Measurements from ENCODE around the gene NAT8L.
A peak's percentile ranks its signal among the peaks of the same experiment; 100 is the strongest.

Gene NAT8L

GRCh38 chr4:2085496-2085901 is 26.4 kb downstream of the NAT8L start:
- no peaks in the 10 kb centered on the region for H3K4me1 Mint-ChIP-seq
- ATAC-seq = no peak
- H3K9me3 Mint-ChIP-seq = no peaks in the 10 kb centered on the region
- peak in 1 of 2 donors; percentile 25 for DNase-seq (ENCODE audit: low spot score in 2 of 2)
- no peak overlapping the region for H3K27ac Mint-ChIP-seq
- H3K4me3 Mint-ChIP-seq = no peak overlapping the region
- H3K36me3 Mint-ChIP-seq = no peaks in the 10 kb centered on the region

- Mint-ChIP-seq H3K4me3 (no peak overlapping the region), H3K36me3 (no peaks in the 10 kb centered on the region), H3K9me3 (no peaks in the 10 kb centered on the region), H3K27ac (no peak overlapping the region), H3K4me1 (no peaks in the 10 kb centered on the region)
- ATAC-seq = no peak
- DNase-seq (ENCODE audit: low spot score in 2 of 2) = no peak
Measured at GRCh38 chr4:2087170-2087569, 28.0 kb downstream of the NAT8L start.

DNA sequence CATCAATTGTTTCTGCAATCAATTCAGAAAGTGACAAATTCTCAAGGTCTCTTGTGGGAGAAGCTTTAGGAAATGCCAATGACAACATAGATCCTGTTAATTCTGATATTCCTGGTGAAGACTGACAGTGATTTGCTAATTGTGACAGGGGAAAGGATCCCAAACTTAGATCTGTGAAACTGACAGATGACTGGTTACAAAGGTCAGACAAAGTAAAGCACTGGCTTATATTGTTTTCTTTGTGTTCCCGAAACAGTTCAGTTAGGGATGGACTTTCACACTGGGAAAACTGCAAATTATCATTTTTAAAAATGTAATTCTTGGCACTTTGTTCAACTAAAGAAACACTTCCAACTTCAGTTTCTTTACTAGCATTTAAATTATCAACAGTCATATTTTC is 30.1 kb downstream of the NAT8L start:
- Mint-ChIP-seq H3K4me1 (no peaks in the 10 kb centered on the region), H3K36me3 (no peaks in the 10 kb centered on the region), H3K9me3 (no peaks in the 10 kb centered on the region), H3K4me3 (no peak overlapping the region), H3K27ac (no peak overlapping the region)
- no peak for ATAC-seq
- DNase-seq (ENCODE audit: low spot score in 2 of 2) = no peak

DNA sequence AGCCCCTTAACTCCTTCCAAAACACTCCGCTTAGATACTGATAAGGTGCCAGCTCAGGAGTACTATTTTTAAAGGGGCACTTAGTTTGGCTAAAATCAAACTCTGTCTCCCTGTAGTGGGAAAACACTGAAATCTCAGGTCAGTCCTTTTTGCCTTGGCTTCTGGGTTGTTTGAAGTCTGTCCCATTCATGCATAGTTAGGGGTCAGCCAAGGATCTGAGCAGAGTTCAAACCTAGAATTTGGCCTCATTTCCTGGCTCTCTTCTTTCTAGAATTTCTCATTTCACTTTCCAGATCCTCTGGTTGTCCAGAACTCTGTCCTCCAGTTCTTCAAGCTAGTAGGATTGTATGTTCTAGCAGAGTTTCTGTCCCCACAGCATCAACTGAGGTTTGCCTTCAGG is 31.5 kb downstream of the NAT8L start:
- H3K4me1 Mint-ChIP-seq = no peaks in the 10 kb centered on the region
- H3K4me3 Mint-ChIP-seq = no peak overlapping the region
- H3K36me3 Mint-ChIP-seq = no peaks in the 10 kb centered on the region
- H3K9me3 Mint-ChIP-seq = no peaks in the 10 kb centered on the region
- no peak overlapping the region for H3K27ac Mint-ChIP-seq
- DNase-seq (ENCODE audit: low spot score in 2 of 2) = no peak
- ATAC-seq = no peak

- Mint-ChIP-seq H3K9me3 (peaks cover 7% of the 10 kb centered on the region), H3K4me1 (no peaks in the 10 kb centered on the region), H3K27ac (no peak overlapping the region), H3K4me3 (no peak overlapping the region), H3K36me3 (no peaks in the 10 kb centered on the region)
- peak in 1 of 2 donors; percentile 38 for DNase-seq (ENCODE audit: low spot score in 2 of 2)
- ATAC-seq = no peak
Measured at GRCh38 chr4:2091990-2092668, 33.0 kb downstream of the NAT8L start.

- ATAC-seq = no peak
- Mint-ChIP-seq H3K9me3 (peaks cover 7% of the 10 kb centered on the region), H3K36me3 (no peaks in the 10 kb centered on the region), H3K27ac (no peak overlapping the region), H3K4me1 (no peaks in the 10 kb centered on the region), H3K4me3 (no peak overlapping the region)
- DNase-seq (ENCODE audit: low spot score in 2 of 2) = no peak
Measured at GRCh38 chr4:2092669-2093053, 33.5 kb downstream of the NAT8L start.

- no peaks in the 10 kb centered on the region for H3K4me1 Mint-ChIP-seq
- no peak overlapping the region for H3K4me3 Mint-ChIP-seq
- DNase-seq (ENCODE audit: low spot score in 2 of 2) = peak in 1 of 2 donors; percentile 43
- no peaks in the 10 kb centered on the region for H3K36me3 Mint-ChIP-seq
- peaks cover 7% of the 10 kb centered on the region for H3K9me3 Mint-ChIP-seq
- no peak for ATAC-seq
- H3K27ac Mint-ChIP-seq = no peak overlapping the region
Measured at GRCh38 chr4:2093265-2093664, 34.1 kb downstream of the NAT8L start.

DNA sequence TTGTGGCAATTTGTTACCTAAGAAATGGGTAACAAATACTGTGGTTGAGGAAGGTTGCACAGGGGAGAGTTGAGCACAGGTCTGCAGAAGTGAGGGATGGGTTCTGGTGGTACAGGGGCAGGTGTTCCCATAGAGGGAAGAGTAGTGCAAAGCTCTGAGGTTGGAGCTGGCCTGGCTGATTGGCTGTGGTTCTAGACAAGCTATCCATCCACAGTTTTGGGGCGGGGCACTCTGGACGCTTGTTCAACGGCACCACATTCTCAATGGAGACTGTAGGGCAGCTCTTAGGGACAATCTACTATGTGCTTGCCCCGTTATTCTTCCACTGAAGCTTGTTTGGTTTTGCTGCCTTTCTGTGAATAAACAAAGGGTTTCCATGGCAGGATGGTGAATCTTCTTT is 35.4 kb downstream of the NAT8L start:
- H3K9me3 Mint-ChIP-seq = peaks cover 7% of the 10 kb centered on the region
- no peak overlapping the region for H3K27ac Mint-ChIP-seq
- H3K36me3 Mint-ChIP-seq = no peaks in the 10 kb centered on the region
- ATAC-seq = no peak
- H3K4me1 Mint-ChIP-seq = no peaks in the 10 kb centered on the region
- peak in 1 of 2 donors; percentile 35 for DNase-seq (ENCODE audit: low spot score in 2 of 2)
- H3K4me3 Mint-ChIP-seq = no peak overlapping the region

- Mint-ChIP-seq H3K36me3 (no peaks in the 10 kb centered on the region), H3K4me3 (no peak overlapping the region), H3K9me3 (peaks cover 7% of the 10 kb centered on the region), H3K27ac (no peak overlapping the region), H3K4me1 (no peaks in the 10 kb centered on the region)
- DNase-seq (ENCODE audit: low spot score in 2 of 2) = no peak
- peak; percentile 19 for ATAC-seq
Measured at GRCh38 chr4:2095236-2096072, 36.3 kb downstream of the NAT8L start.

- peaks cover 8% of the 10 kb centered on the region for H3K9me3 Mint-ChIP-seq
- DNase-seq (ENCODE audit: low spot score in 2 of 2) (no peak), ATAC-seq (no peak)
- no peaks in the 10 kb centered on the region for H3K36me3 Mint-ChIP-seq
- H3K4me1 Mint-ChIP-seq = no peaks in the 10 kb centered on the region
- H3K27ac Mint-ChIP-seq = no peak overlapping the region
- H3K4me3 Mint-ChIP-seq = no peak overlapping the region
Measured at GRCh38 chr4:2096073-2096609, 37.0 kb downstream of the NAT8L start.

DNA sequence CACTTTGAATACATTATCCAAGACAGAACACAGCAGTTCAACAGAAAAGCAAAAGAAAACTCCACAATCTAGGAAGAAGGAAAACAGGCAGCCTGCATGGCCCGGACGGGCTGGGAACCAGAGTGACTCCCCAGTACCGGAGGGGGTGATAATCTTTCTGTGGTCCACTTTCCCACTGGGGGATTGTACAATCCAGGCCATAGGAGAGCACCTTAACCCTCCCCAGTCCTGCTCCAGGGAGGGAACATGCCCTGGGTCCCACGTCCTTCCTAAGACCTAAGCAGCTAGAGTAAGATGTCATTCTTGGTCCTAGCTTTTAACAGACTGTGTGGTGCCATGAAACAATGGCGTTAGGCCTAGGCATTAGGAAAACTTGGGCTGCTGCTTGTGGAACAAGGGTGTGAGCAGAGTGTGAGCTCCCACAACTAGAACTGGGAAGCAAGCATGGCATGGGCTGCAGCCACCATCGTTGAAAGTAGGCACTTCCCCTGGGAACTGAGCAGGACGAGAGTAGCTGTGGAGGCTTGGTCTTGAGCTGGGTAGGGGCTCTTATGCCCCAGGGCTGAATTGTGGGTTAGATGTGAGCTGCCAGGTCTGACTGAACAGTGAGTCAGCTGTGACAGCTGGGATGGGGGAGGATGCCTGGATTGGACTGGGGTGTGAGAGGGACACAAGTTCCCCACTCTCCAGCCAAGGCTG is 42.4 kb downstream of the NAT8L start:
- Mint-ChIP-seq H3K4me1 (no peaks in the 10 kb centered on the region), H3K36me3 (no peaks in the 10 kb centered on the region), H3K27ac (no peak overlapping the region), H3K9me3 (peaks cover 20% of the 10 kb centered on the region), H3K4me3 (no peak overlapping the region)
- DNase-seq (ENCODE audit: low spot score in 2 of 2) = no peak
- no peak for ATAC-seq

DNA sequence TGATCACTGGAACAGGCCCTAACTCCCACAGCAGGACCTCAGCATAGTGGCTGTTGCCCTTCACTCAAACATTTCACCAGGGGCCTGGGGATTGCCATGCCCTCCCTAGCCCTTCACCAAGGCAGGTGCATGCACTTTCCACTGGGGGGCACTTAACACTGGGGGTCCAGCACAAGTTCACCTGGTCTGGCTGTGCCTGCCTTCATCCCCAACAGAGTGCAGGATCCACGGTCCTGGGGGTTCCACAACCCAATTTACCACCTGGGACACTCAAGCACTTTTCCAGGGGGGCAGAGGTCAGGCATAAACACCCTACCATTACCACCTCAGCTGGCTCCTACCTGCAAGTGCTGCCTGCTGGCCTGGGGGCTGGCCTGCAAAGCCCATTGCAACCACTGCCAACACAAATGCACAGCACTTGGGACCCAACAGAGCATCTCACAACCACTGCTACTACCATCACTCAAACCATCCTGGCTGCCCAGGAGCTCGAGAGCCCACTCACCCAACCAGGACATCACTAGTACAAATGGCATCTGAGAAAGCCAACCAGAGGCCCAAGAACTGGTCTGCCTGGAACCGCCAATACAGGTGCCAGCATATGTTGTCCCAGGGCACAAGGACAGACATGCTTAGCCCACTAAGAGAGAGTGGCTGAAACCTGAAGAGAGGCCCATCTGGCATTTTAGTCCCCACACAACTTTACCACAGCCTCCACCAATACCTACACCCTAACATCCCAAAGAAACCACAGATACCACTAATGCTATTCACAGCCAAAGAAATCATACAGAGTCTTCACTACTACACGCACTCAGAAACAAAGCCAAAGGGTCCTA is 43.1 kb downstream of the NAT8L start:
- H3K4me3 Mint-ChIP-seq = no peak overlapping the region
- no peak for ATAC-seq
- peaks cover 16% of the 10 kb centered on the region for H3K9me3 Mint-ChIP-seq

GRCh38 chr4:2103127-2103842 is 44.2 kb downstream of the NAT8L start:
- no peaks in the 10 kb centered on the region for H3K36me3 Mint-ChIP-seq
- H3K9me3 Mint-ChIP-seq = peaks cover 16% of the 10 kb centered on the region
- H3K4me1 Mint-ChIP-seq = no peaks in the 10 kb centered on the region
- no peak overlapping the region for H3K27ac Mint-ChIP-seq
- DNase-seq (ENCODE audit: low spot score in 2 of 2) (no peak), ATAC-seq (no peak)
- H3K4me3 Mint-ChIP-seq = no peak overlapping the region

More for the DNA sequence above, 43.1 kb downstream of the NAT8L start:
- DNase-seq (ENCODE audit: low spot score in 2 of 2) = no peak
- no peak overlapping the region for H3K27ac Mint-ChIP-seq
- no peaks in the 10 kb centered on the region for H3K36me3 Mint-ChIP-seq
- H3K4me1 Mint-ChIP-seq = no peaks in the 10 kb centered on the region

DNA sequence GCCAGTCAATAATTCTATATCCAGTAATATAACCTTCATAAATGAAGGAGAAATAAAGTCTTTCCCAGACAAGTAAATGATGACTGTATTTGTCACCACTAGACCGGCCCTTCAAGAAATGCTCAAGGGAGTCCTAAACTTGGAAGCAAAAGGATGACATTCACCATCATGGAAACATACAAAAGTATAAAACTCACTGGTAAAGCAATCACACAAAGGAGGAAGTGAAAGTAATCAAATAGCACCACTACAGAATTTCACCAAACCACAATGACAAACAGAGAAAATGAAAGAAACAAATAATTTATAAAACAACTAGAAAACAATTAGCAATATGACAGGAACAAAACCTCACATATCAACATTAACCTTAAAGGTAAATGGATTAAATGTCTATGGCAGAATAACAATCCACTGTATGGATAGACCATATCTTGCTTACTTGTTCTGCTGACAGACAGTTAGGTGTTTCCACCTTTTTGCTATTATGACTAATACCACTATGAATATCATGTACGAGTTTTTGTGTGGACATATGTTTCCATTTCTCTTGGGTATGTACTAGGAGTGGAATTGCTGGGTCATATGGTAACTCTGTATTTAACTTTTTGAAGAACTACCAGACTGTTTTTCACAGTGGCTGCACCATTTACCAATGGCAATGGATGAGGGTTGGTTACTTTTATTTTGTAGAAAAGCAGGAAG is 44.9 kb downstream of the NAT8L start:
- ATAC-seq (no peak), DNase-seq (ENCODE audit: low spot score in 2 of 2) (no peak)
- Mint-ChIP-seq H3K36me3 (no peaks in the 10 kb centered on the region), H3K27ac (no peak overlapping the region), H3K9me3 (peaks cover 16% of the 10 kb centered on the region), H3K4me3 (no peak overlapping the region), H3K4me1 (peaks cover 5% of the 10 kb centered on the region)
